Osteoblast (primary cell): Measurements from ENCODE around the gene PAQR8. TPM values are rescaled to one million over a fixed set of nuclear protein-coding genes. Genes with fewer than 3 reads are reported as not detected.

Experiments
- DNase-seq: peaks from one replicate; pipeline ENCODE4 v3.0.0; 2011; ENCODE audit warnings: low spot score, mixed read lengths; ENCODE audit not compliant: insufficient read length; ENCODE audit errors: missing footprints
- H2AFZ ChIP-seq: 2 replicates; pipeline ENCODE4 v1.6.0; 2011; ENCODE audit warnings: mild to moderate bottlenecking, low read length
- H3K27ac ChIP-seq: 2 replicates; pipeline ENCODE4 v1.5.1; 2011; ENCODE audit warnings: mild to moderate bottlenecking, low read depth, low read length, moderate library complexity
- H3K27me3 ChIP-seq: 2 replicates; pipeline ENCODE4 v1.6.0; 2012; ENCODE audit warnings: mild to moderate bottlenecking, control low read depth, inconsistent platforms, low read length, moderate library complexity; ENCODE audit not compliant: insufficient read depth
- H3K36me3 ChIP-seq: 2 replicates; pipeline ENCODE4 v1.5.1; 2011; ENCODE audit warnings: mild to moderate bottlenecking, low read length, control low read depth, moderate library complexity; ENCODE audit not compliant: insufficient read depth
- H3K4me1 ChIP-seq: 2 replicates; pipeline ENCODE4 v1.5.1; 2011; ENCODE audit warnings: mild to moderate bottlenecking, low read length, control low read depth, moderate library complexity; ENCODE audit not compliant: insufficient read depth
- H3K4me2 ChIP-seq: 2 replicates; pipeline ENCODE4 v1.6.0; 2011; ENCODE audit warnings: mild to moderate bottlenecking, low read length; ENCODE audit not compliant: insufficient read depth
- H3K4me3 ChIP-seq: fragments of 200-600 bp; sonication (generic); 3 replicates; pipeline ENCODE4 v1.5.1; 2012; ENCODE audit warnings: mild to moderate bottlenecking, low read length, inconsistent platforms; ENCODE audit not compliant: insufficient read depth
- H3K79me2 ChIP-seq: 2 replicates; pipeline ENCODE4 v1.6.0; 2012; ENCODE audit warnings: mild to moderate bottlenecking, low read length, control low read depth, inconsistent platforms; ENCODE audit not compliant: insufficient read depth
- H3K9me3 ChIP-seq: 2 replicates; pipeline ENCODE4 v1.5.1; 2011; ENCODE audit warnings: low read depth, low read length, control low read depth
- H4K20me1 ChIP-seq: 2 replicates; pipeline ENCODE4 v1.6.0; 2012; ENCODE audit warnings: mild to moderate bottlenecking, low read length, control low read depth; ENCODE audit not compliant: insufficient read depth
- total RNA-seq: library from RNA; depleted of rRNA; stranded (reverse); fragments of >200 nt; gene quantifications from 2 replicates; pipeline ENCODE4 v1.2.3, GENCODE V29; 2012
- TF ChIP-seq, protein P1 (sequence below): IDR thresholded peaks from 2 replicates; pipeline ENCODE4 v1.5.1; 2011; ENCODE audit warnings: mild to moderate bottlenecking, low read depth, low read length, moderate library complexity; ENCODE audit errors: extremely low read depth

Gene PAQR8
- total RNA-seq, 1 donor = 3.6 TPM

- Histone ChIP-seq H3K27me3 (no peaks in the 10 kb centered on the region), H4K20me1 (no peaks in the 10 kb centered on the region), H3K9me3 (no peaks in the 10 kb centered on the region), H3K36me3 (no peaks in the 10 kb centered on the region), H3K27ac (no peak overlapping the region), H3K4me3 (no peak overlapping the region), H3K4me2 (no peak overlapping the region), H3K4me1 (peaks cover 6% of the 10 kb centered on the region), H2AFZ (no peak overlapping the region), H3K79me2 (peaks cover 2% of the 10 kb centered on the region)
- TF ChIP-seq, protein P1, sequence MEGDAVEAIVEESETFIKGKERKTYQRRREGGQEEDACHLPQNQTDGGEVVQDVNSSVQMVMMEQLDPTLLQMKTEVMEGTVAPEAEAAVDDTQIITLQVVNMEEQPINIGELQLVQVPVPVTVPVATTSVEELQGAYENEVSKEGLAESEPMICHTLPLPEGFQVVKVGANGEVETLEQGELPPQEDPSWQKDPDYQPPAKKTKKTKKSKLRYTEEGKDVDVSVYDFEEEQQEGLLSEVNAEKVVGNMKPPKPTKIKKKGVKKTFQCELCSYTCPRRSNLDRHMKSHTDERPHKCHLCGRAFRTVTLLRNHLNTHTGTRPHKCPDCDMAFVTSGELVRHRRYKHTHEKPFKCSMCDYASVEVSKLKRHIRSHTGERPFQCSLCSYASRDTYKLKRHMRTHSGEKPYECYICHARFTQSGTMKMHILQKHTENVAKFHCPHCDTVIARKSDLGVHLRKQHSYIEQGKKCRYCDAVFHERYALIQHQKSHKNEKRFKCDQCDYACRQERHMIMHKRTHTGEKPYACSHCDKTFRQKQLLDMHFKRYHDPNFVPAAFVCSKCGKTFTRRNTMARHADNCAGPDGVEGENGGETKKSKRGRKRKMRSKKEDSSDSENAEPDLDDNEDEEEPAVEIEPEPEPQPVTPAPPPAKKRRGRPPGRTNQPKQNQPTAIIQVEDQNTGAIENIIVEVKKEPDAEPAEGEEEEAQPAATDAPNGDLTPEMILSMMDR = no peak
- no peak for DNase-seq
Measured at GRCh38 chr6:52359403-52359802, 2.5 kb upstream of the PAQR8 start.

DNA sequence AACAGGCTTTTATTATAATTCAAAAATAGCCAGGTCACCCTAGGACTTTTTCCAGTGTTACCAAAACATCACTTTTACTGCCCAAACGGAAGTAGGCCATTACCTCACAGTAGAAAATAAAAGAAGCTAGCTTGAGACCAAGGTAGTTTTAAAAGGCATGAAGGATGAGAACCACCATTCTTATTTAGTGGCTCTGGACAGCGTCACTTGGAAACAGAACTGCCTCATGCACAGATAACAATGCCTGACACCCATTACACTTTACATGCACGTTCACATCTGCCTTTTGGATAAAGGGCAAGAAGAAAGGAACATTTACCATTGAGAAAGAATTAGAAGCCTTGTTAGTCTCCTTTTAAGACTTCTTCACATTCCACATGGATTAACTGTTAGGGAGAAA lies 1.9 kb upstream of the PAQR8 start:
- Histone ChIP-seq H3K9me3 (no peaks in the 10 kb centered on the region), H3K79me2 (peaks cover 2% of the 10 kb centered on the region), H3K4me2 (no peak overlapping the region), H2AFZ (no peak overlapping the region), H4K20me1 (no peaks in the 10 kb centered on the region), H3K36me3 (no peaks in the 10 kb centered on the region), H3K4me3 (no peak overlapping the region), H3K27ac (no peak overlapping the region), H3K27me3 (no peaks in the 10 kb centered on the region), H3K4me1 (peaks cover 6% of the 10 kb centered on the region)
- TF ChIP-seq, protein P1 = no peak
- DNase-seq = no peak

- TF ChIP-seq, protein P1 = no peak
- no peaks in the 10 kb centered on the region for H3K36me3 ChIP-seq
- H3K27ac ChIP-seq = no peak overlapping the region
- H3K79me2 ChIP-seq = peaks cover 2% of the 10 kb centered on the region
- H3K4me3 ChIP-seq = no peak overlapping the region
- H3K4me1 ChIP-seq = peaks cover 7% of the 10 kb centered on the region
- no peaks in the 10 kb centered on the region for H3K27me3 ChIP-seq
- H3K4me2 ChIP-seq = peak overlapping the region; percentile 93
- DNase-seq = no peak
- H2AFZ ChIP-seq = no peak overlapping the region
- H4K20me1 ChIP-seq = no peaks in the 10 kb centered on the region
- H3K9me3 ChIP-seq = no peaks in the 10 kb centered on the region
Measured at GRCh38 chr6:52360601-52361413, 1.1 kb upstream of the PAQR8 start.

GRCh38 chr6:52361414-52361944 lies 472 bp upstream of the PAQR8 start:
- no peaks in the 10 kb centered on the region for H3K9me3 ChIP-seq
- H3K4me1 ChIP-seq = peaks cover 8% of the 10 kb centered on the region
- no peaks in the 10 kb centered on the region for H3K27me3 ChIP-seq
- H4K20me1 ChIP-seq = no peaks in the 10 kb centered on the region
- peak overlapping the region; percentile 93 for H3K4me2 ChIP-seq
- TF ChIP-seq, protein P1 = no peak
- peaks cover 2% of the 10 kb centered on the region for H3K79me2 ChIP-seq
- peak overlapping the region; percentile 31 for H3K27ac ChIP-seq
- peak overlapping the region; percentile 90 for H2AFZ ChIP-seq
- peak; percentile 84 for DNase-seq
- H3K36me3 ChIP-seq = no peaks in the 10 kb centered on the region
- H3K4me3 ChIP-seq = peak overlapping the region; percentile 75
